ENCODE results near the gene EEF1E1. TPM values are rescaled to one million over a fixed set of nuclear protein-coding genes. Genes with fewer than 3 reads are reported as not detected.

EEF1E1 gene
- total and polyA plus RNA-seq, 3 donors from 2014 or later = 53.5 to 93.3 (median 62.4) TPM

DNA sequence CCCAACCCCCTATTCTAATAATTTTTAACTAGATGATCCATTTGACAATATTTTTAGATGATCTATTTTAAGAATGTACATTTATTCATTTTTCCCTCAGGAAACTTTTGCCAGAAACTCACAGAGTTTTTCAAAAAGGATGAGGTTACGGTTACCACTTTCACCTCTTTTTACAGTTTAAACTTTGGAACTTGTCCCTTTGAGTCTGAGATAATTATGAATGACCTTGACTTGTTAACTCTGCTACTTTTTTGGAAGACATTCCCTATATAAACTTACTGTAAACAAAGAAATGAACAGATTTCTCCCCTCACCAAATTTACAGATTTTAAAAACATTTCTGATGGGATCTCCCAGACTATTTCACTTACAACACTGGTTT is 19.8 kb downstream of the EEF1E1 start:
- intact Hi-C loops (cut with DNase I; ENCODE audit: low total_unique reads) = no loop called here

DNA sequence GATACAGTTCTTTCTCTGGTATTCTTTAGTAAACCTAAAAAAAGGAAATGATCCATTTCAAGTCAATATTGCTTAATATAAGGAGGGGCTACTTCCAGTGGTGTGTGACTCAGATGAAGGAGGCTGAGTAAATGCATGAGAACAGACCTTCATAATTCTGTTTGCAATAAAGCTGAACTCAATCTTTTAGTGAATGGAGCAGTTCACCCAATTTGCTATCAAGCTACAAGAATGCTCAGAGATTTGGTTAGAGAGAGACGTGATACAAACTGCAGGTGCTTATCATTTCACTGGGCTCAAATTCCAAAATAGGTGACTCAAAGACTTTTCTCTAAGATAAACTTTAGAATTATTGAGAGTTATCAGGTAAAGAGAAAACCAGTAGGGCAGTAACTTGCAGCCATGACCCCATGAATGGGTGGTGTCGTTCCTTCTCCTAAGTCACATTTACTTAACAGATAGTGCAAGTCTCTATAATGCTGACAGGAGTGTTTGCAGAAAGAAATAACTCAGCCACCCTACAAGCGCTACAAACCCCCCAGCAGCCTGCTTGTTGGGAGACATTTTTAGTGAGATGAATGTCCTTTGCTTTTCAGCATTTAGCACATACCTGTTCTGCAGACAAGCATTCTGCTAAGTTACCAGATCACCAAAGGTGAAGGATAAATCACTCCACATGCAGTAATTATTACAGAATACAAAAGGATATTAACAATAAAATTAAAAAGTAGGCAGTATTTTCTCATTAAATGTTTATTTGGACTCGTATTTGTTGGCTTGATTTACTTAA is 21.8 kb downstream of the EEF1E1 start:
- no peak for DNase-seq
- TF ChIP-seq, protein P1, sequence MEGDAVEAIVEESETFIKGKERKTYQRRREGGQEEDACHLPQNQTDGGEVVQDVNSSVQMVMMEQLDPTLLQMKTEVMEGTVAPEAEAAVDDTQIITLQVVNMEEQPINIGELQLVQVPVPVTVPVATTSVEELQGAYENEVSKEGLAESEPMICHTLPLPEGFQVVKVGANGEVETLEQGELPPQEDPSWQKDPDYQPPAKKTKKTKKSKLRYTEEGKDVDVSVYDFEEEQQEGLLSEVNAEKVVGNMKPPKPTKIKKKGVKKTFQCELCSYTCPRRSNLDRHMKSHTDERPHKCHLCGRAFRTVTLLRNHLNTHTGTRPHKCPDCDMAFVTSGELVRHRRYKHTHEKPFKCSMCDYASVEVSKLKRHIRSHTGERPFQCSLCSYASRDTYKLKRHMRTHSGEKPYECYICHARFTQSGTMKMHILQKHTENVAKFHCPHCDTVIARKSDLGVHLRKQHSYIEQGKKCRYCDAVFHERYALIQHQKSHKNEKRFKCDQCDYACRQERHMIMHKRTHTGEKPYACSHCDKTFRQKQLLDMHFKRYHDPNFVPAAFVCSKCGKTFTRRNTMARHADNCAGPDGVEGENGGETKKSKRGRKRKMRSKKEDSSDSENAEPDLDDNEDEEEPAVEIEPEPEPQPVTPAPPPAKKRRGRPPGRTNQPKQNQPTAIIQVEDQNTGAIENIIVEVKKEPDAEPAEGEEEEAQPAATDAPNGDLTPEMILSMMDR (IDR thresholded peaks at IDR 0.05) = no peak
- TF ChIP-seq POLR2A (IDR thresholded peaks at IDR 0.05) = no peak
- WGBS, 2 donors = 64 to 70% methylated on average over 4 of the region's 4 CpGs
- Histone ChIP-seq H3K36me3 (ENCODE audit: low read depth, missing control alignments) (no peaks in the 10 kb centered on the region), H3K9me3 (no peaks in the 10 kb centered on the region), H3K27me3 (no peaks in the 10 kb centered on the region), H3K4me3 (no peak overlapping the region), H3K27ac (no peak overlapping the region), H3K4me1 (peaks cover 9% of the 10 kb centered on the region)
- intact Hi-C loops (cut with DNase I; ENCODE audit: low total_unique reads) = no loop called here

More for the DNA sequence above, 19.8 kb downstream of the EEF1E1 start:
- DNase-seq = no peak
- H3K4me1 ChIP-seq = peaks cover 9% of the 10 kb centered on the region
- no peak for TF ChIP-seq POLR2A (IDR thresholded peaks at IDR 0.05)
- TF ChIP-seq, protein P1 (IDR thresholded peaks at IDR 0.05) = no peak
- no peaks in the 10 kb centered on the region for H3K27me3 ChIP-seq
- WGBS, 2 donors = 58 to 89% methylated on average over 1 of the region's 1 CpG
- no peaks in the 10 kb centered on the region for H3K36me3 ChIP-seq (ENCODE audit: low read depth, missing control alignments)
- no peaks in the 10 kb centered on the region for H3K9me3 ChIP-seq
- H3K4me3 ChIP-seq = no peak overlapping the region
- H3K27ac ChIP-seq = no peak overlapping the region

- Histone ChIP-seq H3K36me3 (ENCODE audit: low read depth, missing control alignments) (no peaks in the 10 kb centered on the region), H3K27me3 (no peaks in the 10 kb centered on the region), H3K4me1 (no peaks in the 10 kb centered on the region), H3K4me3 (no peak overlapping the region), H3K27ac (no peak overlapping the region), H3K9me3 (no peaks in the 10 kb centered on the region)
- 93 to 100% methylated on average over 2 of the region's 2 CpGs for WGBS, 2 donors
- no peak for DNase-seq
- intact Hi-C loops (cut with DNase I; ENCODE audit: low total_unique reads) = no loop called here
- no peak for TF ChIP-seq POLR2A (IDR thresholded peaks at IDR 0.05)
- TF ChIP-seq, protein P1 (IDR thresholded peaks at IDR 0.05) = no peak
These were observed 23.2 kb downstream of the EEF1E1 start for GRCh38 chr6:8079126-8079525.

- TF ChIP-seq, protein P1 (IDR thresholded peaks at IDR 0.05) = no peak
- no peak for TF ChIP-seq POLR2A (IDR thresholded peaks at IDR 0.05)
- Histone ChIP-seq H3K27ac (no peak overlapping the region), H3K27me3 (no peaks in the 10 kb centered on the region), H3K4me3 (no peak overlapping the region), H3K9me3 (no peaks in the 10 kb centered on the region), H3K4me1 (no peaks in the 10 kb centered on the region), H3K36me3 (ENCODE audit: low read depth, missing control alignments) (no peaks in the 10 kb centered on the region)
- no peak for DNase-seq
- intact Hi-C loops (cut with DNase I; ENCODE audit: low total_unique reads) = no loop called here
- WGBS, 2 donors = 84 to 94% methylated on average over 2 of the region's 2 CpGs
These were observed 24.4 kb downstream of the EEF1E1 start for GRCh38 chr6:8077991-8078390.

GRCh38 chr6:8075704-8076103 is 26.6 kb downstream of the EEF1E1 start:
- 67 to 70% methylated on average over 3 of the region's 3 CpGs for WGBS, 2 donors
- TF ChIP-seq, protein P1 (IDR thresholded peaks at IDR 0.05) = no peak
- no peak for TF ChIP-seq POLR2A (IDR thresholded peaks at IDR 0.05)

More at GRCh38 chr6:8075704-8076103, 26.6 kb downstream of the EEF1E1 start:
- intact Hi-C loops (cut with DNase I; ENCODE audit: low total_unique reads) = no loop called here
- H3K27ac ChIP-seq = no peak overlapping the region
- no peaks in the 10 kb centered on the region for H3K36me3 ChIP-seq (ENCODE audit: low read depth, missing control alignments)
- H3K4me3 ChIP-seq = no peak overlapping the region
- H3K4me1 ChIP-seq = no peaks in the 10 kb centered on the region
- DNase-seq = no peak
- H3K9me3 ChIP-seq = no peaks in the 10 kb centered on the region
- no peaks in the 10 kb centered on the region for H3K27me3 ChIP-seq
